H1 (cell line): ENCODE measurements around the gene SHROOM3.

ENCODE experiments used
- BCL11A ChIP-seq, 2 experiments: IDR thresholded peaks; one replicate each; pipeline ENCODE4 v1.6.1; 2011; ENCODE audit warnings: low read depth in 2 of 2, low read length in 2 of 2, mild to moderate bottlenecking in 2 of 2
- JUN ChIP-seq: IDR thresholded peaks from 2 replicates; pipeline ENCODE4 v1.6.1; 2011; ENCODE audit warnings: low read depth, mild to moderate bottlenecking, improper control_type of control experiment, low read length
- POLR2AphosphoS5 ChIP-seq: IDR thresholded peaks from 2 replicates; pipeline ENCODE4 v1.6.1; 2011; ENCODE audit warnings: low read depth, low read length
- SP2 ChIP-seq: IDR thresholded peaks from 2 replicates; pipeline ENCODE4 v1.6.1; 2012; ENCODE audit warnings: mild to moderate bottlenecking, low read length, inconsistent platforms
- TF ChIP-seq, protein P1 (sequence below), 3 experiments: IDR thresholded peaks; 1 replicate in 2 of 3; 2 replicates in 1 of 3; pipeline versions ENCODE4 v1.5.1 to v1.6.1; 2011; ENCODE audit warnings: low read length in 3 of 3, mild to moderate bottlenecking in 3 of 3, inconsistent platforms in 2 of 3, low read depth in 1 of 3, moderate library complexity in 1 of 3; ENCODE audit not compliant: insufficient read depth in 1 of 3; ENCODE audit errors: control extremely low read depth in 1 of 3

GRCh38 chr4:76741663-76742020 is 306.6 kb downstream of the SHROOM3 start:
- no peak for TF ChIP-seq BCL11A (IDR thresholded peaks at IDR 0.05; ENCODE audit: low read depth in 2 of 2, low read length in 2 of 2)
- no peak for TF ChIP-seq POLR2AphosphoS5
- TF ChIP-seq, protein P1, sequence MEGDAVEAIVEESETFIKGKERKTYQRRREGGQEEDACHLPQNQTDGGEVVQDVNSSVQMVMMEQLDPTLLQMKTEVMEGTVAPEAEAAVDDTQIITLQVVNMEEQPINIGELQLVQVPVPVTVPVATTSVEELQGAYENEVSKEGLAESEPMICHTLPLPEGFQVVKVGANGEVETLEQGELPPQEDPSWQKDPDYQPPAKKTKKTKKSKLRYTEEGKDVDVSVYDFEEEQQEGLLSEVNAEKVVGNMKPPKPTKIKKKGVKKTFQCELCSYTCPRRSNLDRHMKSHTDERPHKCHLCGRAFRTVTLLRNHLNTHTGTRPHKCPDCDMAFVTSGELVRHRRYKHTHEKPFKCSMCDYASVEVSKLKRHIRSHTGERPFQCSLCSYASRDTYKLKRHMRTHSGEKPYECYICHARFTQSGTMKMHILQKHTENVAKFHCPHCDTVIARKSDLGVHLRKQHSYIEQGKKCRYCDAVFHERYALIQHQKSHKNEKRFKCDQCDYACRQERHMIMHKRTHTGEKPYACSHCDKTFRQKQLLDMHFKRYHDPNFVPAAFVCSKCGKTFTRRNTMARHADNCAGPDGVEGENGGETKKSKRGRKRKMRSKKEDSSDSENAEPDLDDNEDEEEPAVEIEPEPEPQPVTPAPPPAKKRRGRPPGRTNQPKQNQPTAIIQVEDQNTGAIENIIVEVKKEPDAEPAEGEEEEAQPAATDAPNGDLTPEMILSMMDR (IDR thresholded peaks at IDR 0.05; ENCODE audit: control extremely low read depth in 1 of 3, insufficient read depth in 1 of 3, low read depth in 1 of 3, low read length in 3 of 3) = no peak
- no peak for TF ChIP-seq JUN
- TF ChIP-seq SP2 = no peak
